GM03348 (cell line): ENCODE results near the gene SLCO3A1.
"Not testable (repeated sequence)": the region's sequence is repeated elsewhere in the genome, so short reads cannot be mapped to it uniquely, and the experiment has no call there.

Experiments
- DNase-seq: peaks from one replicate; pipeline ENCODE4 v3.0.0; 2012; ENCODE audit warnings: low spot score

Gene SLCO3A1

GRCh38 chr15:91940496-91941381 is 87.2 kb downstream of the SLCO3A1 start:
- no peak for DNase-seq

GRCh38 chr15:91941871-91942658 is 88.6 kb downstream of the SLCO3A1 start:
- DNase-seq: no peak

GRCh38 chr15:91942720-91943394 is 89.3 kb downstream of the SLCO3A1 start:
- DNase-seq: peak; percentile 81

- no peak for DNase-seq
Observed at GRCh38 chr15:91944331-91944730, 90.8 kb downstream of the SLCO3A1 start.

GRCh38 chr15:91945385-91945784 is 91.9 kb downstream of the SLCO3A1 start:
- DNase-seq: no peak

- no peak for DNase-seq
Observed at GRCh38 chr15:91946075-91946474, 92.6 kb downstream of the SLCO3A1 start.

GRCh38 chr15:91946581-91947292 is 93.2 kb downstream of the SLCO3A1 start:
- DNase-seq: no peak

GRCh38 chr15:91947293-91947679 is 93.8 kb downstream of the SLCO3A1 start:
- DNase-seq: no peak

- no peak for DNase-seq
Observed at GRCh38 chr15:91947683-91948608, 94.4 kb downstream of the SLCO3A1 start.

- DNase-seq: no peak
Observed at GRCh38 chr15:91949361-91949760, 95.9 kb downstream of the SLCO3A1 start.

- no peak for DNase-seq
Observed at GRCh38 chr15:91950054-91950453, 96.5 kb downstream of the SLCO3A1 start.

- no peak for DNase-seq
Observed at GRCh38 chr15:91950631-91951329, 97.3 kb downstream of the SLCO3A1 start.

GRCh38 chr15:91952216-91952615 is 98.7 kb downstream of the SLCO3A1 start:
- no peak for DNase-seq

GRCh38 chr15:91953432-91953831 is 99.9 kb downstream of the SLCO3A1 start:
- DNase-seq: no peak

- no peak for DNase-seq
Observed at GRCh38 chr15:91954292-91954691, 100.8 kb downstream of the SLCO3A1 start.

- DNase-seq: peak; percentile 20
Observed at GRCh38 chr15:91956026-91956723, 102.7 kb downstream of the SLCO3A1 start.

GRCh38 chr15:91961357-91961756 is 107.8 kb downstream of the SLCO3A1 start:
- no peak for DNase-seq

GRCh38 chr15:91963747-91964146 is 110.2 kb downstream of the SLCO3A1 start:
- DNase-seq: not testable (repeated sequence)

- peak; percentile 26 for DNase-seq
Observed at GRCh38 chr15:91965501-91966193, 112.1 kb downstream of the SLCO3A1 start.
